SK-N-SH treated with all-trans-retinoic acid at 6 μM for 48 hours (cell line): ENCODE results near the gene ARMC10.

ENCODE experiments used
- CSDC2 ChIP-seq: fragments of 250-450 bp; sonication (Bioruptor Pico); IDR thresholded peaks from 2 replicates; pipeline ENCODE4 v1.5.0; 2020; ENCODE audit warnings: mild to moderate bottlenecking, moderate library complexity
- ESRRG ChIP-seq: fragments of 250-450 bp; sonication (Bioruptor Pico); IDR thresholded peaks from 2 replicates; pipeline ENCODE4 v1.6.1; 2021; ENCODE audit warnings: mild to moderate bottlenecking
- GLIS3 ChIP-seq: fragments of 250-450 bp; sonication (Bioruptor Pico); IDR thresholded peaks from 2 replicates; pipeline ENCODE4 v1.5.0; 2020; ENCODE audit warnings: mild to moderate bottlenecking, moderate library complexity
- ISL1 ChIP-seq: fragments of 250-450 bp; sonication (Bioruptor Pico); IDR thresholded peaks from 2 replicates; pipeline ENCODE4 v2.1.2; 2022; ENCODE audit warnings: mild to moderate bottlenecking, moderate library complexity
- PPARA ChIP-seq: fragments of 250-450 bp; sonication (Bioruptor Pico); IDR thresholded peaks from 2 replicates; pipeline ENCODE4 v1.5.0; 2020; ENCODE audit warnings: mild to moderate bottlenecking, borderline replicate concordance
- RARB ChIP-seq: fragments of 250-450 bp; sonication (Bioruptor Pico); IDR thresholded peaks from 2 replicates; pipeline ENCODE4 v1.8.0; 2021; ENCODE audit warnings: mild to moderate bottlenecking, moderate library complexity
- TCF4 ChIP-seq: fragments of 250-450 bp; sonication (Bioruptor Pico); IDR thresholded peaks from 2 replicates; pipeline ENCODE4 v1.8.0; 2021; ENCODE audit warnings: mild to moderate bottlenecking, moderate library complexity, borderline replicate concordance
- ZC3H10 ChIP-seq: fragments of 250-450 bp; sonication (Bioruptor Pico); IDR thresholded peaks from 2 replicates; pipeline ENCODE4 v1.5.1; 2021; ENCODE audit warnings: mild to moderate bottlenecking, moderate library complexity
- ZFP30 ChIP-seq: fragments of 450-650 bp; formaldehyde crosslinking; IDR thresholded peaks from 2 replicates; pipeline ENCODE4 v1.5.0; 2022; ENCODE audit warnings: mild to moderate bottlenecking, moderate library complexity
- ZNF565 ChIP-seq: fragments of 450-650 bp; formaldehyde crosslinking; conservative IDR thresholded peaks from 2 replicates; pipeline ENCODE4 v1.5.0; 2020; ENCODE audit warnings: low read depth, mild to moderate bottlenecking, moderate library complexity
- ZNF8 ChIP-seq: fragments of 450-650 bp; formaldehyde crosslinking; IDR thresholded peaks from 2 replicates; pipeline ENCODE4 v1.5.0; 2020; ENCODE audit warnings: mild to moderate bottlenecking, moderate library complexity
- TF ChIP-seq, protein P1 (sequence below): fragments of 250-450 bp; sonication (Bioruptor Pico); IDR thresholded peaks from 2 replicates; pipeline ENCODE4 v1.8.0; 2020; ENCODE audit warnings: mild to moderate bottlenecking, moderate library complexity, borderline replicate concordance
- TF ChIP-seq, protein P2 (sequence below): fragments of 250-450 bp; sonication (Bioruptor Pico); IDR thresholded peaks from 2 replicates; pipeline ENCODE4 v1.8.0; 2021; ENCODE audit warnings: low read depth, mild to moderate bottlenecking, moderate library complexity, borderline replicate concordance
- TF ChIP-seq, protein P3 (sequence below): fragments of 250-450 bp; sonication (Bioruptor Pico); IDR thresholded peaks from 2 replicates; pipeline ENCODE4 v1.5.1; 2020; ENCODE audit warnings: low read depth, mild to moderate bottlenecking, moderate library complexity

DNA sequence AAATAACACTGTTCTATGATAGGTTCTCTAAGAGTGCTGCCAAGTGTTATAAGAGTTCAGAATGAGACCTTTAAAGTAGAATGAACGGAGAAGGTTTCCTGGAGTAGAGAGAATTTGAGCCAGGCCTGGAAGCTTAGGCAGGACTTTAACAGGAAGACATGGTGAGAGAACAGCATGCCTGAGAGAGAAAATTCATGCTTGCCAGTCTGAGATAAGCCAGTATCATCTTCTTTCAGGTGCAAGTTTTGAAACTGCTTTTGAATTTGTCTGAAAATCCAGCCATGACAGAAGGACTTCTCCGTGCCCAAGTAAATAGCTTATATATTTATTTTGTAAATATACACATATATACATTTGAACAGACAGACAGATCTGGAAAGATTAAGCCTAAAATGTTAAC lies 22.1 kb downstream of the ARMC10 start:
- TF ChIP-seq, protein P1, sequence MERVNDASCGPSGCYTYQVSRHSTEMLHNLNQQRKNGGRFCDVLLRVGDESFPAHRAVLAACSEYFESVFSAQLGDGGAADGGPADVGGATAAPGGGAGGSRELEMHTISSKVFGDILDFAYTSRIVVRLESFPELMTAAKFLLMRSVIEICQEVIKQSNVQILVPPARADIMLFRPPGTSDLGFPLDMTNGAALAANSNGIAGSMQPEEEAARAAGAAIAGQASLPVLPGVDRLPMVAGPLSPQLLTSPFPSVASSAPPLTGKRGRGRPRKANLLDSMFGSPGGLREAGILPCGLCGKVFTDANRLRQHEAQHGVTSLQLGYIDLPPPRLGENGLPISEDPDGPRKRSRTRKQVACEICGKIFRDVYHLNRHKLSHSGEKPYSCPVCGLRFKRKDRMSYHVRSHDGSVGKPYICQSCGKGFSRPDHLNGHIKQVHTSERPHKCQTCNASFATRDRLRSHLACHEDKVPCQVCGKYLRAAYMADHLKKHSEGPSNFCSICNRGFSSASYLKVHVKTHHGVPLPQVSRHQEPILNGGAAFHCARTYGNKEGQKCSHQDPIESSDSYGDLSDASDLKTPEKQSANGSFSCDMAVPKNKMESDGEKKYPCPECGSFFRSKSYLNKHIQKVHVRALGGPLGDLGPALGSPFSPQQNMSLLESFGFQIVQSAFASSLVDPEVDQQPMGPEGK (CRISPR knock-in tag) = no peak
- TF ChIP-seq, protein P2, sequence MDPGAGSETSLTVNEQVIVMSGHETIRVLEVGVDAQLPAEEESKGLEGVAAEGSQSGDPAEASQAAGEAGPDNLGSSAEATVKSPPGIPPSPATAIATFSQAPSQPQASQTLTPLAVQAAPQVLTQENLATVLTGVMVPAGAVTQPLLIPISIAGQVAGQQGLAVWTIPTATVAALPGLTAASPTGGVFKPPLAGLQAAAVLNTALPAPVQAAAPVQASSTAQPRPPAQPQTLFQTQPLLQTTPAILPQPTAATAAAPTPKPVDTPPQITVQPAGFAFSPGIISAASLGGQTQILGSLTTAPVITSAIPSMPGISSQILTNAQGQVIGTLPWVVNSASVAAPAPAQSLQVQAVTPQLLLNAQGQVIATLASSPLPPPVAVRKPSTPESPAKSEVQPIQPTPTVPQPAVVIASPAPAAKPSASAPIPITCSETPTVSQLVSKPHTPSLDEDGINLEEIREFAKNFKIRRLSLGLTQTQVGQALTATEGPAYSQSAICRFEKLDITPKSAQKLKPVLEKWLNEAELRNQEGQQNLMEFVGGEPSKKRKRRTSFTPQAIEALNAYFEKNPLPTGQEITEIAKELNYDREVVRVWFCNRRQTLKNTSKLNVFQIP (CRISPR knock-in tag) = no peak
- TF ChIP-seq ZNF565 (CRISPR knock-in tag) = no peak
- TF ChIP-seq CSDC2 (CRISPR knock-in tag) = no peak
- TF ChIP-seq ZC3H10 (CRISPR knock-in tag) = no peak
- no peak for TF ChIP-seq PPARA
- no peak for TF ChIP-seq ZFP30 (CRISPR knock-in tag)
- no peak for TF ChIP-seq GLIS3 (CRISPR knock-in tag)
- no peak for TF ChIP-seq ESRRG (CRISPR knock-in tag)
- TF ChIP-seq TCF4 (CRISPR knock-in tag) = no peak
- TF ChIP-seq, protein P3, sequence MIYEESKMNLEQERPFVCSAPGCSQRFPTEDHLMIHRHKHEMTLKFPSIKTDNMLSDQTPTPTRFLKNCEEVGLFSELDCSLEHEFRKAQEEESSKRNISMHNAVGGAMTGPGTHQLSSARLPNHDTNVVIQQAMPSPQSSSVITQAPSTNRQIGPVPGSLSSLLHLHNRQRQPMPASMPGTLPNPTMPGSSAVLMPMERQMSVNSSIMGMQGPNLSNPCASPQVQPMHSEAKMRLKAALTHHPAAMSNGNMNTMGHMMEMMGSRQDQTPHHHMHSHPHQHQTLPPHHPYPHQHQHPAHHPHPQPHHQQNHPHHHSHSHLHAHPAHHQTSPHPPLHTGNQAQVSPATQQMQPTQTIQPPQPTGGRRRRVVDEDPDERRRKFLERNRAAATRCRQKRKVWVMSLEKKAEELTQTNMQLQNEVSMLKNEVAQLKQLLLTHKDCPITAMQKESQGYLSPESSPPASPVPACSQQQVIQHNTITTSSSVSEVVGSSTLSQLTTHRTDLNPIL = no peak
- no peak for TF ChIP-seq ZNF8 (CRISPR knock-in tag)
- TF ChIP-seq ISL1 (CRISPR knock-in tag) = no peak
- no peak for TF ChIP-seq RARB
